ENCODE results near the gene SOWAHA.
A peak's percentile ranks its signal among the peaks of the same experiment; 100 is the strongest.

DNA sequence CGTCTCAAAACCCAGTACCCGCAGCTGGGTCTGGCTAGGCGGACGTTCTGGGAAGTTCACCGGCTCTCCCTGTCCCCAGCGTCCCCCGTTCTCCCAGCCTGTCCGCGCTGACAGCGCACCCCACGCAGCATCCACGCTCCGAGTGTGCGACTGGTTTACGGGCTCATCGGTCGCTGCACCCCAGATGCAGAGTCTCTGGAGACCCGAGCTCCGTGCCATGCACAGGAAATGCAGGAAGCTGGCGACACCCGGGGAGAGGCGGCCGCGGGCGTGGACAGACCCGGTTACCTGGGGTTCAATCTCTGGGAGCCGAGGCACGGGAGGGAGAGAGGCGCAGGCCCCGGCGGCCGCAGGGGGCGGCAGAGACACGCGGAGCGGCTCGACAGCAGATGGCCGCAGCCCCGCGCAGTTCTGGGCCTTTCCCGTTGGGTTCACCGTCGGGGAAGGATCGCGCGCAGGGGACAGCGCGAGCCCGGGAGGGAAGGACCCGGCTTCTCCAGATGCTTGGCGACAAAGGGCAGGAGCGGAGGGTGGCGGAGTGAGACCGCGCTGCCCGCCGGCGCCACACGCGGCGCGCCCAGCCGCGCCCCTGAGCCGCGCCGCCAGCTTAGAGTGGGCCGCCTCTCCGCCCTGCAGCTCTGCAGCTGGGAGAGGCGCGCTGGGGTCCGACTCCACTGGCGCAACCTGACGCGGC is 16.8 kb downstream of the SOWAHA start:
- TF ChIP-seq EZH2 (IDR thresholded peaks at IDR 0.05; ENCODE audit: low read length, missing control alignments), result no peak
- TF ChIP-seq, protein P1, sequence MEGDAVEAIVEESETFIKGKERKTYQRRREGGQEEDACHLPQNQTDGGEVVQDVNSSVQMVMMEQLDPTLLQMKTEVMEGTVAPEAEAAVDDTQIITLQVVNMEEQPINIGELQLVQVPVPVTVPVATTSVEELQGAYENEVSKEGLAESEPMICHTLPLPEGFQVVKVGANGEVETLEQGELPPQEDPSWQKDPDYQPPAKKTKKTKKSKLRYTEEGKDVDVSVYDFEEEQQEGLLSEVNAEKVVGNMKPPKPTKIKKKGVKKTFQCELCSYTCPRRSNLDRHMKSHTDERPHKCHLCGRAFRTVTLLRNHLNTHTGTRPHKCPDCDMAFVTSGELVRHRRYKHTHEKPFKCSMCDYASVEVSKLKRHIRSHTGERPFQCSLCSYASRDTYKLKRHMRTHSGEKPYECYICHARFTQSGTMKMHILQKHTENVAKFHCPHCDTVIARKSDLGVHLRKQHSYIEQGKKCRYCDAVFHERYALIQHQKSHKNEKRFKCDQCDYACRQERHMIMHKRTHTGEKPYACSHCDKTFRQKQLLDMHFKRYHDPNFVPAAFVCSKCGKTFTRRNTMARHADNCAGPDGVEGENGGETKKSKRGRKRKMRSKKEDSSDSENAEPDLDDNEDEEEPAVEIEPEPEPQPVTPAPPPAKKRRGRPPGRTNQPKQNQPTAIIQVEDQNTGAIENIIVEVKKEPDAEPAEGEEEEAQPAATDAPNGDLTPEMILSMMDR (conservative IDR thresholded peaks at IDR 0.05 in 1 of 2, IDR thresholded peaks at IDR 0.05 in 1 of 2; ENCODE audit: low read depth in 1 of 2, low read length in 2 of 2), result peak; percentile 80 to 85

Measured in fibroblast of lung (primary cell).